GM21423 (cell line): ENCODE data around the gene NDUFB11.

Experiments used
- ATAC-seq: cut with Tn5 transposase; IDR thresholded peaks from one replicate; pipeline ENCODE4 v1.9.1; 2021; ENCODE audit warnings: mild to moderate bottlenecking, moderate library complexity; ENCODE audit not compliant: unreplicated experiment

The NDUFB11 gene

GRCh38 chrX:47174846-47175587 is 30.5 kb upstream of the NDUFB11 start:
- no peak for ATAC-seq

- ATAC-seq: no peak
Observed at GRCh38 chrX:47174376-47174775, 29.9 kb upstream of the NDUFB11 start.

- ATAC-seq: no peak
Observed at GRCh38 chrX:47172971-47173792, 28.7 kb upstream of the NDUFB11 start.

- ATAC-seq: no peak
Observed at GRCh38 chrX:47172549-47172948, 28.0 kb upstream of the NDUFB11 start.

- ATAC-seq: no peak
Observed at GRCh38 chrX:47171996-47172395, 27.5 kb upstream of the NDUFB11 start.

- no peak for ATAC-seq
Observed at GRCh38 chrX:47170861-47171692, 26.6 kb upstream of the NDUFB11 start.

GRCh38 chrX:47169726-47170515 is 25.4 kb upstream of the NDUFB11 start:
- no peak for ATAC-seq

- ATAC-seq: no peak
Observed at GRCh38 chrX:47169273-47169672, 24.8 kb upstream of the NDUFB11 start.

- no peak for ATAC-seq
Observed at GRCh38 chrX:47168495-47169073, 24.1 kb upstream of the NDUFB11 start.

- no peak for ATAC-seq
Observed at GRCh38 chrX:47166126-47166525, 21.6 kb upstream of the NDUFB11 start.

GRCh38 chrX:47164420-47164819 is 19.9 kb upstream of the NDUFB11 start:
- no peak for ATAC-seq

GRCh38 chrX:47162927-47163583 is 18.6 kb upstream of the NDUFB11 start:
- ATAC-seq: no peak

- ATAC-seq: no peak
Observed at GRCh38 chrX:47160781-47161180, 16.3 kb upstream of the NDUFB11 start.

- no peak for ATAC-seq
Observed at GRCh38 chrX:47158781-47159180, 14.3 kb upstream of the NDUFB11 start.

- ATAC-seq: no peak
Observed at GRCh38 chrX:47158131-47158530, 13.6 kb upstream of the NDUFB11 start.

GRCh38 chrX:47156611-47157520 is 12.4 kb upstream of the NDUFB11 start:
- no peak for ATAC-seq

- no peak for ATAC-seq
Observed at GRCh38 chrX:47151435-47151834, 6.9 kb upstream of the NDUFB11 start.

- ATAC-seq: no peak
Observed at GRCh38 chrX:47148946-47149345, 4.4 kb upstream of the NDUFB11 start.
